Central memory CD8-positive, alpha-beta T cell (primary cell): ENCODE data around the gene CNGB1.
"Not testable (repeated sequence)": the region's sequence is repeated elsewhere in the genome, so short reads cannot be mapped to it uniquely, and the experiment has no call there.

Experiments used
- ATAC-seq: fragments of 150-1000 bp; cut with Tn5 transposase; replicated peaks from 2 replicates; pipeline ENCODE4 v1.10.0; 2022; ENCODE audit warnings: mild to moderate bottlenecking, moderate FRiP score, moderate number of reproducible peaks; ENCODE audit not compliant: poor library complexity, severe bottlenecking; ENCODE audit errors: extremely low read depth
- DNase-seq, 2 donors: peaks; one replicate each; pipeline ENCODE4 v3.0.0; 2021; ENCODE audit warnings: low spot score in 2 of 2
- H3K27ac Mint-ChIP-seq: one replicate; pipeline ENCODE4 v1.8.0; 2022; ENCODE audit warnings: low read depth, mild to moderate bottlenecking, moderate library complexity, mixed read lengths
- H3K27me3 Mint-ChIP-seq: one replicate; pipeline ENCODE4 v1.8.0; 2022; ENCODE audit warnings: mixed read lengths
- H3K36me3 Mint-ChIP-seq: one replicate; pipeline ENCODE4 v1.8.0; 2022; ENCODE audit warnings: mild to moderate bottlenecking, moderate library complexity, mixed read lengths; ENCODE audit not compliant: insufficient read depth
- H3K4me1 Mint-ChIP-seq: one replicate; pipeline ENCODE4 v1.8.0; 2022; ENCODE audit warnings: mixed read lengths
- H3K4me3 Mint-ChIP-seq: one replicate; pipeline ENCODE4 v1.8.0; 2022; ENCODE audit warnings: mild to moderate bottlenecking, moderate library complexity, mixed read lengths
- H3K9me3 Mint-ChIP-seq: one replicate; pipeline ENCODE4 v1.8.0; 2022; ENCODE audit warnings: mixed read lengths

Gene CNGB1

DNA sequence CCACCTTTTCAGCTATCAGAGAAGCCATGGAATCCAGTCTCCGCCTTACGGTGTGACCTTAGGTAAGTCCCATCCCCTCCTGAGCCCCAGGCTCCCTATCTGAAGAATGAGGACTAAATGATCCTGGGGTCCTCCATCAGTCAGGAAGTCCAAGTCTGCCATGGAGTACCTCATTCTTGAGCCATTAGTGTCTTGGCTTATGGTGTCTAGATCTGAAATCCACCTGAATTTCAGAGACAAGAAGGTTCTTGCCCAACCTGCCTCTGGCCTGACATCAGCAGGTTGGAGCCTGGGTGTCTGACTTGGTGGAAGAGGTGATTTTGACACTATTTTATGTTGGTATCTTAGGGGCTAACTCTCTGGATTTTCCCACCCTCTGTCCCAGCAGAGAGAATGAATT is 47.1 kb downstream of the CNGB1 start:
- no peak overlapping the region for H3K4me3 Mint-ChIP-seq
- no peaks in the 10 kb centered on the region for H3K4me1 Mint-ChIP-seq
- H3K27ac Mint-ChIP-seq: no peak overlapping the region

DNA sequence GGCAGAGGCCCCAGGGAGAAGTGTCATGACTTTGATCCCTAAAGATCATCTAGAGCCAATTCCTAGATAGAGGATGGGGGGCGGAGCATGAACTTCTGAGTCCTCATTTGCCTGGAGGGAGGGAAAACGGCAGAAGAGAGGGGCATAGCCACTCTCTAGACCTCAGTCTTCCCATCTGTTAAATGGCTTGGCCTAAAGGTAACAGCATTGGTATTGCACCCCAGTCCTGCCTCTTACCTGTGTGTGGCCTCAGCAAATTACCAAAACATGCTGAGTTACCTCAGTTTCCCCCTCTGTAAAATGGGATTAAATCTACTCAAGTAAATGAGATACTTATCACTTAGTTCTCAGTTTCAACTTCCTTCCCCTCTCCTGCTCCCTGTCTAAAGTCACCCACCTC is 47.5 kb downstream of the CNGB1 start:
- no peaks in the 10 kb centered on the region for H3K4me1 Mint-ChIP-seq
- DNase-seq (no peak), ATAC-seq (no peak)
- H3K9me3 Mint-ChIP-seq: no peaks in the 10 kb centered on the region
- H3K27me3 Mint-ChIP-seq: peaks cover 12% of the 10 kb centered on the region
- H3K27ac Mint-ChIP-seq: no peak overlapping the region
- no peak overlapping the region for H3K4me3 Mint-ChIP-seq
- no peaks in the 10 kb centered on the region for H3K36me3 Mint-ChIP-seq

More for the DNA sequence above, 47.1 kb downstream of the CNGB1 start:
- Mint-ChIP-seq H3K36me3 (no peaks in the 10 kb centered on the region), H3K9me3 (no peaks in the 10 kb centered on the region), H3K27me3 (peaks cover 12% of the 10 kb centered on the region)
- DNase-seq (no peak), ATAC-seq (no peak)

DNA sequence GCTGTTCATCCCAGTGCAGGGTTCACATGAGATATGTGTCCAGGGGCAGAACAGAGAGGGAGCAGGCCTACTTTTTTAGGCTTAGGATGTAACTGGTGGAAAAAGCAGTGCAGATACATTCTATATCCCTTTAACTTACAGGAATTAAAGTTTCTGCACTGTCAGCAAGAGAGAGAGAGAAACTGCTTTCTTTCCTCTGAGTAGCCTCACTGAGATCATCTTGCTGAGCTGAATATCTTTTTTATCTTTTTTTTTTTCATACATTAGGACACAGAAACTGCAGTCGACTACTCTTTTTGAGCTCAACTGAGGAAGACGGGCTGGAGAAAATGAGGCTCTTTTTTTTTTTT is 50.1 kb downstream of the CNGB1 start:
- ATAC-seq (no peak), DNase-seq (no peak)
- Mint-ChIP-seq H3K27ac (no peak overlapping the region), H3K4me1 (no peaks in the 10 kb centered on the region), H3K9me3 (no peaks in the 10 kb centered on the region), H3K27me3 (peaks cover 12% of the 10 kb centered on the region), H3K4me3 (no peak overlapping the region), H3K36me3 (no peaks in the 10 kb centered on the region)

DNA sequence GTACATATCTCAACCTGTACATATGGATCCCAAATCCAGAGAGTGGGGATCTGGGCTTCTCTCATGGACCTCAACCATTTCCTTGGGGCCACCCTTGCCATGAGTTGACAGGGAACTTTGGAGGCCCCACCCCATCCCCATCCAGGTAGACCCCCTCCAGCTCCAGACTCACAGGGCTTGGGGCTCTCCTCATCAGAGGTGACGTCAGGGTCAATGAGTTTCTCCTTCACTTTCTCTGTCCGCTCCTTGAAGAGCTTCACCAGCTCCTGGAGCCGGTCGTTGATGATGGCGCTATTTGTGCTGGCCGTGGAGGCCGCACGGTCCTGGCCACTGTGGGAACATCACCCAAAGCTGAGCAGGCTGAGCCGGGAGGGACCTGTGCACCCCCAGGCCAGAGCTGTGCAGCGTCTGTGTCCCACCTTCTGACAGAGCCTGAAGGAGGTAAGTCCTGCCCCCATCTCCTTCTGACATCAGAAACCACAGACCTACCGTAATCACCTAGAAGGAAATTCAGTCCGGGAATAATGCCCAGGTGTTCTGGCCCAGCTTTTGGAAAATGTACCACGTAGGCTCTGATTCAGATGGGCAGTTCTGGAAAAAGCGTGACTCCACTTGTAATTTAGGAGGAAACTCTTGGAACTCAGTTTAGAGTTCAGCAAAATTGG is 50.6 kb downstream of the CNGB1 start:
- no peak for ATAC-seq
- Mint-ChIP-seq H3K36me3 (no peaks in the 10 kb centered on the region), H3K27me3 (peaks cover 12% of the 10 kb centered on the region), H3K27ac (no peak overlapping the region), H3K4me1 (no peaks in the 10 kb centered on the region), H3K4me3 (no peak overlapping the region), H3K9me3 (no peaks in the 10 kb centered on the region)
- DNase-seq: no peak

DNA sequence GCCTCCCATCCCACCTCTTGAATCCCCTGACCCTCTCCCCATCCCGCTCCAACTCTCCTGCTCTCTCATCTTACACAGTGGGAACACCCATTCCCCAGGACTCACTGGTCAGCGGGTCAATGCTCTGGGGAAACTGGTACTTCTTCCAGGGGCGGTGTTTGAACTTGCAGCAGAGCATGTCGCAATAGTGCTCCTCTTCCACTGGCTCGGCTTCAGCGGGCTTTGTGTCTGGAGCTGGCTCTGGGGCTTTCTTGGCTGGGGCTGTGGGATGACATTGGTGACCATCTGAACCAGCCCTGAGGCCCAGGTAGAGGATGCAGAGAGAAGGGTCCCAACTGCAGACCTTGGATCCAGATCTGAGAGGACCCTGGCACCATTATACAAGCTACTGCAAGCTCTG is 51.9 kb downstream of the CNGB1 start:
- Mint-ChIP-seq H3K36me3 (no peaks in the 10 kb centered on the region), H3K27me3 (peaks cover 5% of the 10 kb centered on the region), H3K9me3 (no peaks in the 10 kb centered on the region), H3K4me3 (no peak overlapping the region), H3K4me1 (no peaks in the 10 kb centered on the region), H3K27ac (no peak overlapping the region)
- no peak for ATAC-seq
- no peak for DNase-seq

DNA sequence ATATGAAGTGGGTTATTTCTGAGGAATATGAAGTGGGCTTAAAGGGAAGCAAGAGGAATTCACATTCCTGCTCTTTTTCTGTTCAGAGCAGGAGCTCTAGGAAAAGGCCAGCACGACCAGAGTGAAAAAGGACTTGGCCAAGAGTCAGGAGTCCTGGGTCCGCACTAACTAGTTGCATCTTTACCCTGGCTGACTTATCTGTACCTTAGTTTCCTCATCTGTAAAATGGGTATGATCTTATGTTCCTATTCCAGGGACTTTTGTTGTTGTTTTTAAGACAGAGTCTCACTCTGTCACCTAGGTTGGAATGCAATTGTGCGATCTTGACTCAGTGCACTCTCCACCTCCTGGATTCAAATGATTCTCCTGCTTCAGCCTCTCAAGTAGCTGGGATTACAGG is 52.5 kb downstream of the CNGB1 start:
- Mint-ChIP-seq H3K36me3 (no peaks in the 10 kb centered on the region), H3K4me1 (no peaks in the 10 kb centered on the region), H3K27ac (no peak overlapping the region), H3K9me3 (no peaks in the 10 kb centered on the region), H3K4me3 (no peak overlapping the region), H3K27me3 (no peaks in the 10 kb centered on the region)
- DNase-seq (no peak), ATAC-seq (no peak)

DNA sequence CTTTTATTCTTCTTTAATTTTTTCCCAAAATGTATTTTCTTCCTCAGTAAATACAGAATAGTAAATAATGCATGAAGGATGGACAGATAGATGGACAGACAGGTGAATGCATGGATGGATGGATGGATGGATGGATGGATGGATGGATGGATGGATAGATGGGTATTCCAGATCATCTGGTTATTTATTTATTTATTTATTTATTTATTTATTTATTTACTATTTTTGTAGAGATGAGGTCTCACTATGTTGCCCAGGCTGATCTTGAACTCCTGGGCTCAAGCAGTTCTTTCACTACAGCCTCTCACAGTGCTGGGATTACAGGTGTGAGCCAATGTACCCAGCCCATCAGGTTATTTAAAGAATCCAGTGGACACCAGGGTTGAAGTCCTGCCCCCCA is 53.0 kb downstream of the CNGB1 start:
- not testable (repeated sequence) for DNase-seq, H3K9me3 Mint-ChIP-seq, H3K27me3 Mint-ChIP-seq, H3K36me3 Mint-ChIP-seq, H3K4me3 Mint-ChIP-seq, ATAC-seq, H3K4me1 Mint-ChIP-seq, H3K27ac Mint-ChIP-seq

DNA sequence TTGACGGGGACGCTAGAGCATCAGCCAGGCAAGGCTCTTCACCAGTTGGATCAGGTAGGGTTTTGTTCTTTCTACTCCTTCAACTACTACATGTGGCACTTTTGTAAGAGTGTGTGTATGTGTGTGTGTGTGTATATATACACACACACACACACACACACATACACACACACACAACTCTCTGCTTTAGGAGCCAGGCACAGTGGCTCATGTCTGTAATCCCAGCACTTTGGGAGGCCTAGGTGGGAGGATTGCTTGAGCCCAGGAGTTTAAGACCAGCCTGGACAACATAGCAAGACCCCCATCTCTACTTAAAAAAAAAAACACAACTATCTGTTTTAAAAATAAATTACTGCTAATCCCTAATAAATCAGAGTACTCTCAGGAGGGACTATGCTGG is 53.4 kb downstream of the CNGB1 start:
- not testable (repeated sequence) for H3K27me3 Mint-ChIP-seq, H3K36me3 Mint-ChIP-seq, ATAC-seq, H3K27ac Mint-ChIP-seq, H3K4me3 Mint-ChIP-seq, H3K4me1 Mint-ChIP-seq, DNase-seq, H3K9me3 Mint-ChIP-seq

DNA sequence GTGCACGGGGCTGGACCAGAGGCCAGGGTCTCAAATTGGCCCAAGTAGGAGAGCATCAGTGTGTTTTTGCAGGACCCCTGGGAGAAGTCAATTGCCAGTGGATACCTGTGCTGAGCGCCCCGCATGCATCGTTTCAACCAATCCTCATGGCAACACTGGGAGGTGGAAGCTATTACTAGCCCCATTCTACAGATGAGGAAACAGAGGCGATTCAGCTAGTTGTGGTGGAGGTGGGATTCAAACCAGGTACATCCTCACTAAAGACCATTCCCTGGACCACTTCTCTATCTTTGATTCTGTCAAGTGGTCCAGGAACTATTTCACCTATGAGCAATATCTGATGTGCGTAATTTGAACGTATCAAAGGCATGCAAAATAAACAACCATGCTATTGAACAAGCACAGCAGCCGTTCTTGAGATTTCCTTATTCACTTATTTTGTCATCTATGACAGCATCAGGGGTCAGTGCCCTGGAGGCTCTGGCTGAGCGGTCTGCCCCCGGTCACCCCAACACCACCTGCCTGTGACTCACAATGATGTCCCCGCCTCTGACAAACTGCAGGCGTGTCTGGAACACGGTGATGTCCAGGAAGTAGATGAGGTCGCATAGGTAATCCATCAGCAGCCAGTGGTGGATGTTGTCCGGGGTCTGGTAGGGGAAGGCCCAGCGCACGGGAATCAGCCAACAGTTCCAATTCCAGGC is 54.0 kb downstream of the CNGB1 start:
- DNase-seq (no peak), ATAC-seq (no peak)
- H3K27me3 Mint-ChIP-seq: no peaks in the 10 kb centered on the region
- H3K27ac Mint-ChIP-seq: no peak overlapping the region
- H3K36me3 Mint-ChIP-seq: no peaks in the 10 kb centered on the region
- H3K4me3 Mint-ChIP-seq: no peak overlapping the region
- H3K4me1 Mint-ChIP-seq: no peaks in the 10 kb centered on the region
- no peaks in the 10 kb centered on the region for H3K9me3 Mint-ChIP-seq

DNA sequence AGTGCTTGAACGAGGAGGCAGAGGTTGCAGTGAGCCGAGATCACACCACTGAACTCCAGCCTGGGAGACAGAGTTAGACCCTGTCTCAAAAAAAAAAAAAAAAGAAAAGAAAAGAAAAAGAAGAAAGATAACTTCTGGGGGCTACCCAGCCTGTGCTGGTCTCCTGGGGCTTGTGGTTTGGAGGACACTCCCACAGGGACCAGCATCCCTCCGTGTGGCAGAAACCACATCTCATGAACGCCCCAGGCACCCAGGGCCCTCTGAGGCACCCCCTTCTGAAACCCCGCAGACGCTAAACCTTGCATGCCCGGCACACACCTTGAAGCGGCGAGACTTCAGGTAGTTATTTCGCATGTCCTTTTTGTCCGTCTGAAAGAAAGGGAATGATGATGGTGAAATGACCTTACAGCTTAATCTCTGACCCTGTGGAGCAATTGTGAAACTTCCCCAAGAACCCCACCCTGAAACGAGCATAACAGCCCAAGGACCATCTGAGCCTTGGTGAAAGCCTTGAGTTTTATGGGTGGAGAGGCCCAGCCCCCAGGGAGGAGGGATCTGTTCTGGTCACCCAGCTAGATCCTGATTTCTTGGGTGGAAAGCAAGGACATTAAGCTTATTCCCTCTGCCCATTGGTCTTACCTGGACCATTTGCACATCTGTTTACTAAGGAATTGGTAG is 55.0 kb downstream of the CNGB1 start:
- Mint-ChIP-seq H3K27me3 (no peaks in the 10 kb centered on the region), H3K27ac (no peak overlapping the region), H3K4me1 (no peaks in the 10 kb centered on the region), H3K4me3 (no peak overlapping the region), H3K36me3 (no peaks in the 10 kb centered on the region), H3K9me3 (no peaks in the 10 kb centered on the region)
- DNase-seq: no peak
- no peak for ATAC-seq

DNA sequence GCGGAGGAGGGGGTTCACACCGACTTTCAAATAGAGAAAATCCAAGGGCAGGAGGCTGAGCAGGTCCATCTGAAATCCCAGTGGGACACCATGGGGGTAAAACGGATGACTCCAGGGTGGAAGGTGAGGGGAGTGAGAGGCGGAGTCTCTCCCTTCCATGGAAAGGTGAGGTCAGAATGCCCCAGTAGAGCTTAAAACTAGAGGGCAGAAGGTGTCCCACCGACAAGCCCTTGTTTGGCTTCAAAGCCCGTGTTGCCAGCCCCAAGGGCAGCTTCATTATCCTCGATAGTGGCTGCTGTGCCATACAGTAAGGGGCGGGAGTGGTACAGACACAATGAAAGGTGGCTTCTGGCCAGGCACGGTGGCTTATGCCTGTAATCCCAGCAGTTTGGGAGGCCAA is 55.7 kb downstream of the CNGB1 start:
- H3K27ac Mint-ChIP-seq: no peak overlapping the region
- no peaks in the 10 kb centered on the region for H3K36me3 Mint-ChIP-seq
- no peak for ATAC-seq
- H3K4me3 Mint-ChIP-seq: no peak overlapping the region
- H3K4me1 Mint-ChIP-seq: no peaks in the 10 kb centered on the region
- no peaks in the 10 kb centered on the region for H3K27me3 Mint-ChIP-seq
- no peak for DNase-seq
- no peaks in the 10 kb centered on the region for H3K9me3 Mint-ChIP-seq

DNA sequence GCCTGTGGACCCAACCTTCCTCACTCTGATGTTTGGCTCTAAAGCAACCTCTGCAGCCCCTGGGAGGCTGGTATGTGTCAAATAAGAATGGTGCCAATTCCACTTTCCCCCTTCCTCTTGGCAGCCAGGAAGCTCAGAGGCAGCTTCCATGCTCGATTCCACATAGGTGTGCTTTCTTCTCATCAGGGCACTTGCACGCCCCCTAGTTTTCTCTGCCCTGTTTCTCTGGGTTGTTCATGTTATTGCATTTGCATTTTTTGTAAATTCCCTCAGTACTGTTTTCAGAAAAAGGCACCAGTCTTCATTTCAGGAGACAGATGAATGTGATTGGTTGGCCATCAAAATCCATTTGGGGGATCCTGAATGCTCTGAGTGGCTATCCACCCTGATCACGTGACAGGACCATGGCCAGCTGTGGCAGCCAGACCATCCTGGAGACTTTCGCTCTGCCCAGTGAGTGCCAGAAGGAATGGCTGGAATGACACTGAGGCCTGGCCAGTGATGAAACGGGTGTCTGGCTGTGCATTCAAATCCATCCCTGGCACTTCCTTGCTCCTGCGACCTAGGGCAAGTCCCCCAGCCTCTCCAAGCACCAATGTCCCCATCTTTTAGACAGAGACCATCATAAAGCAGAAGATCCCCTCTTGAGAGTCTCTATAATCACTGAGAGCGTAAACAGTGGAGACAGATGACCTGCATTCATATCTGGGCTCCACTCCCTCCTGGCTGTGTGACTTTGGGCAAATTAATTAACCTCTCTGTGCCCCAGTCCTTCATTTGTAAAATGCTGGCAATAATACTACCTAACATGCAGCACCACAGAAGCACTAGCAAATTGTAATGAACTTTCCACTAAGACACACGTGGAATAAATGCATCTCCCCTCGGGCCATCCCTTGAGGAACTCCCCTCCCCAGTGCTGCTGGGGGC is 56.4 kb downstream of the CNGB1 start:
- H3K4me1 Mint-ChIP-seq: no peaks in the 10 kb centered on the region
- no peak overlapping the region for H3K27ac Mint-ChIP-seq
- no peaks in the 10 kb centered on the region for H3K36me3 Mint-ChIP-seq
- no peaks in the 10 kb centered on the region for H3K27me3 Mint-ChIP-seq
- ATAC-seq: no peak
- DNase-seq: no peak
- H3K4me3 Mint-ChIP-seq: no peak overlapping the region
- H3K9me3 Mint-ChIP-seq: no peaks in the 10 kb centered on the region
